GM19438 (cell line): Measurements from ENCODE around the gene TRMT2B.
"Not testable (repeated sequence)": the region's sequence is repeated elsewhere in the genome, so short reads cannot be mapped to it uniquely, and the experiment has no call there.

Source experiments
- ATAC-seq: cut with Tn5 transposase; IDR thresholded peaks from one replicate; pipeline ENCODE4 v1.9.1; 2021; ENCODE audit warnings: low read depth; ENCODE audit not compliant: unreplicated experiment

Gene TRMT2B

GRCh38 chrX:101051549-101052302 is at the start of gene TRMT2B:
Gene TRMT2B (minus strand): TSS chrX:101052111. CDS start chrX:101042289, 9,822 bp downstream.
- peak; percentile 92 for ATAC-seq

DNA sequence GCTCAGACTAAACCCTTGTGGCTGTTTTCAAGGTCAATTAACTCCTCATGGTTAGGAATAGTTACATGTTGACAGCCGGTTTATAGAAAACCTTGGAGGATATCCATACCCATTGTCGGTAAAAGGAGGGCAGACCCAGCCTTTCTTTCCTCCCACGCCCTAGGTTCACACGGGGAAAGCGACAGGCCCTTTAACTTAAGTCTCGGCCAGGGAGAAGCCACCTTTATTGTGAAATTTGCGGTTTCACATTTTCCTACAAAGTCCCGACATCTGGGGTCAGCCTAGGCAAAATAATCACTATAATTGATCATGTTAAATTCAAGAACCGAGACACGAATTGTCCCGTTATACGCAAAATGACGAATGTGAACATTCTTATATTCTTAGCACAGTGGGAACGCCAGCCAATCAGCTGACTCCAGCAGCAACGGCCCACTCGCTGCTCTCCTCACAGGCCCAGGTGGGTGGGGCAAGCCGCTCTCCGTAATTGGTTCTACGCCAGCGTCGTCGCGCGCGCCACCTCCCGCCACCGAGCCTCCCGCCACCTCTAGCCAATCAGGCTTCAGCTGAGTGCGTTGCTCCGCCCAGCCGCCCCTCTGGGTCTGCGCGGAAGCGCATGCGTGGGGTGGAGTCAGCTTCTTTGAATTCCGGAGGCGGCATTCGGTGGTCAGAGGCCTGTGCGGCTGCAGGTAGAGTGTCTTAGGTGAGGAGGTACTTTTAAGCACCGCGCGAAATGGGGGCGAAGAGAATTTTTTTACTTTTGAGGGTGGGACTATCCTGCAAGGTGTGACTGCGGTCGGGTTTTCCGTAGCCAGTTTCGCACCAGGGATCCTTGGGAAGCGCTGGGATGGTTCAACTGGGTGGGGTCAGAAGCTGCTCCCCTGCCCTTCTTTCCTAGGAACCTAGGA is 45.9 kb upstream of the TRMT2B start, which contains the start of gene CENPI:
Gene CENPI (plus strand): TSS at position 659 of the 908 bp plus-strand sequence. CDS start 2,867 bp downstream, outside the sequence.
- peak; percentile 99 for ATAC-seq

GRCh38 chrX:101091817-101092216 is 39.9 kb upstream of the TRMT2B start:
- no peak for ATAC-seq

GRCh38 chrX:101081231-101081630 is 29.3 kb upstream of the TRMT2B start:
- no peak for ATAC-seq

DNA sequence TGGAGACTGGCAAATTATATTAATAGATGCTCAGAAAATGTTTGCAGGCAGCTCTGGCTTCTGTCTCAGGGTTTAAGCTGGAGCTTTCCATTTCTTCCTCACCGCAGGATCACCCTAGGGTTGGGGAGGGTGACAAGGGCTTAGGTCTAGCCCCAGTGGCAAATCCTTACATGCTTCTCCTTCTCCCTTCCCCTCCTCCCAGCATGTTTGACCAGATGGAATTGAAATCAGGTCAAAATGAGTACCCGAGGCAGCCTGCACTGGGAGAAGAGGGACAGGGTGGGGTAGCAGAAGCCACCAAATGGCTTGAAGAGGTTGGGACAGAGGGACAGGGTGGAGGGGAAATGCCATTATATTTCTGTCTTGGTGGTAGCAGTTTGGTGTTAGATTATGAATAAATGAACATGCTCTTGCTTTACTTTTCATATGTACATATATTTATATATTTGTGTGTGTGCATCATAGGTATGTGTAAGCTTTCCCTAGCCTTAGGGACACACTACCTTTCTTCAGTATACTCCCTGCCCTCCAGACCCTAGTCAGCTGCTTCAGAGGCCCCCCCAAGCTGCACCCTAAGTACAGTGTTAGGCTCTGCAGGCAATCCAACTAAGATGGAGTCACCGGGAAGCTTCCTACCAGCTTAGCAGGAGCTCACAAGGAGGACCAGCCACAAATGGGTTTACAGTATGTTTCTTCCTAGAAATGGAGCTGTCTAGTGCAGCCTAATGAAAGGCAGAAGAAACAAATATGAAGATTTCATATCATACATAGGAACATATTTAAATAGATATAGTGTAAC is 28.6 kb upstream of the TRMT2B start:
- no peak for ATAC-seq

DNA sequence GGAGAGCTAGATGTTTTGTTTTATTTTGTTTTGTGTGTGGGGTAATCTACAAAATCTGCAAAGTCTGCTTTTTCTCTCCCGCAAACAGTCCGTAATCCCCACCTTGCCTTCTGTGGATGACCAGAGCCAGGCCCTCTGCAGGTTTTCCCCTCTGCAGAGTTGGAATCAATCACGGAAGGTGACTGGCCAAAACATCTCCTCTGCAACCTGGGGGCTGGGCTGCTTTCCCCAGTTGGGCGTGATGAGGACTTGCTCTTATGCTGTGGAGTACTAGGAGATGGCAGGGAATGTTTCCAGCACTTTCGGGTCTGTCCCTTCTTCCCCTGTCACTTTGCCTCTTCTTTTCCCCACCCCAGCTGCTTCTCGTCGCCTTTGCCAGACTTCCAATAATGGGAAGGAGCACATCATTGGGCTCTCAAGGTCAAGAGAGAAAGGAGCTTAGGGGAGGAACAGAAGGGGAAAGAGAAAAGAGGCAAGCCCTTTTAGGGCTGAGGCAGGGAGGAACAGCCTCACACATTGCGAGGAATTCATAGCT is 27.9 kb upstream of the TRMT2B start:
- no peak for ATAC-seq

- ATAC-seq = no peak
These were observed 27.0 kb upstream of the TRMT2B start, which contains the start of gene TMEM35A for GRCh38 chrX:101078716-101079598. Gene TMEM35A (plus strand): TSS chrX:101078879. CDS start chrX:101079003, 124 bp downstream.

DNA sequence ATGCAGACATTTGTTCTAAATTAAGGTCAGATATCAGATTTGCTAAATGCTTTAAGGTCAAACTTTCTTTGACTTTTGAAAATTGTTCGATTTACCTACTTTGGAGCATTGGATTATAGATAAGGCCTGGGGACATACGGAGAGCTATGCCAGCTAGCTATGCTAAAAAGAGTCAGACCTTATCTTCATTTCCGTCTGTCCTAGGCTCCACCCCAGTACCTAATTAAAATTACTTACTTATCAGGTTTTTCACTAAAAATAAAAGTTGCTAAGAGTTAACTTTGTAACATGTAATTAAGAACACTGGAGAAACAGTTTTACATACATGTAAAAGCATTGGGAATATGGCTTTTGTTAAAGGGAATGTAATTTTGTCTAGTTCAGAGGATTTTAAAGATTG is 19.7 kb upstream of the TRMT2B start:
- ATAC-seq = no peak

GRCh38 chrX:101062176-101062575 is 10.3 kb upstream of the TRMT2B start:
- no peak for ATAC-seq

- peak; percentile 91 for ATAC-seq
These were observed 5.3 kb upstream of the TRMT2B start for GRCh38 chrX:101057093-101057714.

DNA sequence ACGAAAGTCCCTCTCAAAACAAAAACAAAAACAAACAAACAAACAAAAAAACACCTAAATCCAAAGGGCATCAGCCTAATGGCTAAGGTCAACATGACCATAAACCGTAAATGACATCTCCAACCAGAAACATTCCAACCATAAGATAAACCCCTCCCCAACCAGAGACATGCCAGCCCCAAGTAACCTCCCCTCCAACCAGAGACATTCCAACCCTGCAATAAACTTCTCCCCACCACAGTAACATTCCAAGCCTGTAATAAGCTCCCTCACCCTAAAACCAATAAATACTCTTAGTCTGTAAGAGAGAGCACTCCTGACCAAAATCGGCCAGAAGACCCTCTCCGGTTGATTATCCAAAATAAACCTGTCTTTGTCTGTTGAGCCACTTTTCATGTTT is 4.6 kb upstream of the TRMT2B start:
- ATAC-seq = not testable (repeated sequence)

GRCh38 chrX:101051153-101051548 is 760 bp downstream of the TRMT2B start:
- peak; percentile 10 for ATAC-seq

GRCh38 chrX:101040197-101040596 is 11.7 kb downstream of the TRMT2B start:
- ATAC-seq = no peak

DNA sequence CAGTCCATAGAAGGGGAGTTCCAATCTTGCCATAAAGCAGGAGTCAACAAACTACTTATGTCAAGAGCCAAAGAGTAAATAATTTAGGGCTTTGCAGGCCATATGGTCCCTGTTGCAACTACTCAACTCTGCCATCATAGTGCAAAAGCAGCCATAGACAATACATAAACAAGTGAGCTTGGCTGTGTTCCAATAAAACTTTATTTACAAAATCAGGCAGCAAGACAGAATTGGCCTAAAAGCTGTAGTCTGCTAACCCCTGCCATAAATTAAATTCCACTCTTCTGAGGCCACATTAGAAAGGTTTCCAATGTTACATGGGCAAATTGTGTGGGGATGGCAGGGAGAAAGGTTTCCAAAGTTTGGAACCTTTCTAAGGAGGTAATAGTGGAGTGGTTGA is 14.7 kb downstream of the TRMT2B start:
- ATAC-seq = no peak

DNA sequence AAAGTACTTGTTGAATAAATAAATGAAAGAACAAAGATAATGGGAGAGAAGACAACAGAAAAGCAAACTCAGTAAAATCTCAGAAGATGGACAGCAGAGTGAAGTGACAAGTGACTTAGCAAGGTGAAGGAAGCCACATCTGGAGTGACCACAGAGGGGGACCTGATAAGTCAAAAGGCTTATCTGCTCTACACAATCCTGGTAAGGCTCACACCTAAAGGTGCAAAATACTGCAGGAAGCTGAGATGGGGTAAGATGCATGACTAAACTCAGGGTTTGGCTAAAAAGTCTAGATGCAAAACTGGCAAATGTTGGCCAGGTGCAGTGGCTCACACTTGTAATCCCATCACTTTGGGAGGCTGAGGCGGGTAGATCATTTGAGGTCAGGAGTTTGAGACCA is 22.2 kb downstream of the TRMT2B start:
- no peak for ATAC-seq

DNA sequence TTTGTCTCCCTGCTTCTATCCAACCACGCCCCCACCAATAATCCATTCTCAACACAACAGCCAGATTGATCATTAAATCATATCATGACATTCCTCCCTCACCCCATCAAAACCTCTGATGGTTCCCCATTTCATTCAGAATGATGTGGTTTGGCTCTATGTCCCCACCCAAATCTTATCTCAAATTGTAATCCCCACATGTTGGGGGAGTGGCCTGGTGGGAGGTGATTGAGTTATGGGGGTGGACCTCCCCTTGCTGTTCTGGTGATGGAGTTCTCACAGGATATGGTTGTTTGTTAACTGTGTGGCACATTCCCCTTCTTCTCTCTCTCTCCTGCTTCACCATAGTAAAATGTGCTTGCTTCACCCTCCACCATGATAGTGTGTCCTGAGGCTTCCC is 23.3 kb downstream of the TRMT2B start:
- ATAC-seq = no peak

- ATAC-seq = no peak
These were observed 26.8 kb downstream of the TRMT2B start for GRCh38 chrX:101025126-101025525.

- ATAC-seq = no peak
These were observed 29.9 kb downstream of the TRMT2B start for GRCh38 chrX:101022020-101022419.

GRCh38 chrX:101012031-101012430 is 39.9 kb downstream of the TRMT2B start:
- not testable (repeated sequence) for ATAC-seq
